PFSK-1 (cell line): ENCODE measurements around the gene GFOD2.

Experiments used
- FOXP2 ChIP-seq: optimal IDR thresholded peaks from 2 replicates; pipeline ENCODE3; 2011; ENCODE audit warnings: borderline replicate concordance, control low read depth, inconsistent platforms; ENCODE audit not compliant: insufficient read depth; ENCODE audit errors: extremely low read length, extremely low read depth
- POLR2AphosphoS5 ChIP-seq: IDR thresholded peaks from 2 replicates; pipeline ENCODE4 v1.6.1; 2012; ENCODE audit warnings: low read depth, mild to moderate bottlenecking, control low read depth, low read length, moderate library complexity
- SIN3A ChIP-seq: IDR thresholded peaks from 2 replicates; pipeline ENCODE4 v1.6.1; 2012; ENCODE audit warnings: mild to moderate bottlenecking, low read length, moderate library complexity, borderline replicate concordance; ENCODE audit not compliant: insufficient read depth
- TAF1 ChIP-seq: IDR thresholded peaks from 2 replicates; pipeline ENCODE4 v1.6.1; 2012; ENCODE audit warnings: low read length, control low read depth, borderline replicate concordance; ENCODE audit not compliant: insufficient read depth
- TF ChIP-seq, protein P1 (sequence below), 2 experiments: IDR thresholded peaks; 2 replicates each; pipeline versions ENCODE4 v1.6.1 to v1.8.0; 2011 to 2012; ENCODE audit warnings: low read depth in 2 of 2, low read length in 2 of 2, control low read depth in 1 of 2, inconsistent platforms in 1 of 2, mild to moderate bottlenecking in 1 of 2, moderate library complexity in 1 of 2; ENCODE audit not compliant: insufficient read depth in 1 of 2

GFOD2 gene

GRCh38 chr16:67648764-67649407 is 70.2 kb downstream of the GFOD2 start:
- TF ChIP-seq, protein P1, sequence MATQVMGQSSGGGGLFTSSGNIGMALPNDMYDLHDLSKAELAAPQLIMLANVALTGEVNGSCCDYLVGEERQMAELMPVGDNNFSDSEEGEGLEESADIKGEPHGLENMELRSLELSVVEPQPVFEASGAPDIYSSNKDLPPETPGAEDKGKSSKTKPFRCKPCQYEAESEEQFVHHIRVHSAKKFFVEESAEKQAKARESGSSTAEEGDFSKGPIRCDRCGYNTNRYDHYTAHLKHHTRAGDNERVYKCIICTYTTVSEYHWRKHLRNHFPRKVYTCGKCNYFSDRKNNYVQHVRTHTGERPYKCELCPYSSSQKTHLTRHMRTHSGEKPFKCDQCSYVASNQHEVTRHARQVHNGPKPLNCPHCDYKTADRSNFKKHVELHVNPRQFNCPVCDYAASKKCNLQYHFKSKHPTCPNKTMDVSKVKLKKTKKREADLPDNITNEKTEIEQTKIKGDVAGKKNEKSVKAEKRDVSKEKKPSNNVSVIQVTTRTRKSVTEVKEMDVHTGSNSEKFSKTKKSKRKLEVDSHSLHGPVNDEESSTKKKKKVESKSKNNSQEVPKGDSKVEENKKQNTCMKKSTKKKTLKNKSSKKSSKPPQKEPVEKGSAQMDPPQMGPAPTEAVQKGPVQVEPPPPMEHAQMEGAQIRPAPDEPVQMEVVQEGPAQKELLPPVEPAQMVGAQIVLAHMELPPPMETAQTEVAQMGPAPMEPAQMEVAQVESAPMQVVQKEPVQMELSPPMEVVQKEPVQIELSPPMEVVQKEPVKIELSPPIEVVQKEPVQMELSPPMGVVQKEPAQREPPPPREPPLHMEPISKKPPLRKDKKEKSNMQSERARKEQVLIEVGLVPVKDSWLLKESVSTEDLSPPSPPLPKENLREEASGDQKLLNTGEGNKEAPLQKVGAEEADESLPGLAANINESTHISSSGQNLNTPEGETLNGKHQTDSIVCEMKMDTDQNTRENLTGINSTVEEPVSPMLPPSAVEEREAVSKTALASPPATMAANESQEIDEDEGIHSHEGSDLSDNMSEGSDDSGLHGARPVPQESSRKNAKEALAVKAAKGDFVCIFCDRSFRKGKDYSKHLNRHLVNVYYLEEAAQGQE (IDR thresholded peaks at IDR 0.05; ENCODE audit: insufficient read depth in 1 of 2, low read depth in 2 of 2, low read length in 2 of 2) = no peak
- no peak for TF ChIP-seq SIN3A
- no peak for TF ChIP-seq FOXP2
- TF ChIP-seq TAF1 = no peak
- no peak for TF ChIP-seq POLR2AphosphoS5

DNA sequence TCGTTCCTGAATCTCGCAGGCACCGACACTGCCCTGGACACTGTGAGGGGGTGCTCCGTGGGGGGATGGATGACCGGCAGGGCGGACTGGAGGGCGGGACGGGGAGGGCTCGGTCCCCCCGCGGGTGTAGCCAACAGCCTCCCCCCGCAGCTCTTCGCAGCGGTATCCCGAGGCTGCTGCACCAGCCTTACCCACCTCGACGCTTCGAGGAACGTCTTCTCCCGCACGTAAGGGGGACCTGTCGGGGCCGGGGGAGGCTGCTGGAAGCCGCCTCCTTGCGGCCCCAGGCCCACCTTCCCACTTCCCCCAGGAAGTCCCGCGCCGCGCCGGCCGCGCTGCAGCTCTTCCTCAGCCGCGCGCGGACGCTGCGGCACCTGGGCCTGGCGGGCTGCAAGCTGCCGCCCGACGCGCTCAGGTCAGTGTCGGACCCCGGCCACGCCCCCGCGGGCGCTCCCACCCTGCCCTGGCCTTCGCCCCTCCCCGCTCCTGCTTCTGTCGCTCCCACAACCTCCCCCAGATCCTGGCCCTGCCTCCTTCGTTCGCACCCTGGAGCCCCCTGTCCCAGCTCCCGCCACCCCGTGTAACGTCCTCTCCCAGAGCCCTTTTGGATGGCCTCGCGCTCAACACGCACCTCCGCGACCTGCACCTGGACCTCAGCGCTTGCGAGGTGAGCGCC is 70.9 kb downstream of the GFOD2 start:
- TF ChIP-seq TAF1 (no peak), SIN3A (no peak), POLR2AphosphoS5 (no peak), FOXP2 (no peak)
- TF ChIP-seq, protein P1 (IDR thresholded peaks at IDR 0.05; ENCODE audit: insufficient read depth in 1 of 2, low read depth in 2 of 2, low read length in 2 of 2) = no peak

GRCh38 chr16:67647681-67648080 is 71.4 kb downstream of the GFOD2 start:
- TF ChIP-seq POLR2AphosphoS5 (no peak), FOXP2 (no peak), TAF1 (no peak), SIN3A (no peak)
- TF ChIP-seq, protein P1 (IDR thresholded peaks at IDR 0.05; ENCODE audit: insufficient read depth in 1 of 2, low read depth in 2 of 2, low read length in 2 of 2) = no peak

DNA sequence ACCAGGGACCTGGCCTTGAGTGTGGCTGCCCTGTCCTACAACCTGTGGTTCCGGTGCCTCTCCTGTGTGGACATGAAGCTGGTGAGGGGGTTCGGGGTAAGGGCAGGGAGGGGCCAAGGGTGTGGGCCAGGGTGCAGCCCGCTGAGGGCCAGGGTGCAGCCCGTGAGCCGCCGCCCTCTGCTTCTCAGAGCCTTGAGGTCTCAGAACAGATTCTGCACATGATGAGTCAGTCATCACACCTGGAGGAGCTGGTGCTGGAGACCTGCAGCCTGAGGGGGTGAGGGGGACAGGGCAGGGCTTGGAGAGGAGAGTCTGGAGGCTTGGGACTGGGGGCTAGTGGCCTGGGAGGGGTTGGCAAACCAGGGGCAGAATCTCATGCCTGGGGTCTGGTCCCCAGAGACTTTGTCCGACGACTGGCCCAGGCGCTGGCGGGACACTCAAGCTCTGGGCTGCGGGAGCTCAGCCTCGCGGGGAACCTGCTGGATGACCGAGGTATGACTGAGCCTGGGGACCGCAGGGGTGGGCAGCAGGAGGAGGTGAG is 71.9 kb downstream of the GFOD2 start:
- TF ChIP-seq, protein P1 (IDR thresholded peaks at IDR 0.05; ENCODE audit: insufficient read depth in 1 of 2, low read depth in 2 of 2, low read length in 2 of 2) = no peak
- no peak for TF ChIP-seq TAF1
- TF ChIP-seq FOXP2 = no peak
- TF ChIP-seq POLR2AphosphoS5 = no peak
- TF ChIP-seq SIN3A = no peak
